Measurements from ENCODE around the gene RETREG1. TPM values are rescaled to one million over a fixed set of nuclear protein-coding genes. Genes with fewer than 3 reads are reported as not detected.

The RETREG1 gene
- total and polyA plus RNA-seq, 2 donors, result 4.7 to 13.4 TPM

- WGBS, result 76% methylated on average over 6 of the region's 6 CpGs
- Histone ChIP-seq H3K4me1 (ENCODE audit: insufficient read depth) (no peaks in the 10 kb centered on the region), H3K4me3 (ENCODE audit: low read depth, low read length) (no peak overlapping the region), H3K27ac (ENCODE audit: low read depth) (no peak overlapping the region), H3K36me3 (ENCODE audit: insufficient read depth) (no peaks in the 10 kb centered on the region)
- no peak for DNase-seq (ENCODE audit: extremely low spot score)
Measured at GRCh38 chr5:16603701-16604100, 13.1 kb downstream of the RETREG1 start.

GRCh38 chr5:16603295-16603694 lies 13.5 kb downstream of the RETREG1 start:
- Histone ChIP-seq H3K4me3 (ENCODE audit: low read depth, low read length) (no peak overlapping the region), H3K27ac (ENCODE audit: low read depth) (no peak overlapping the region), H3K4me1 (ENCODE audit: insufficient read depth) (no peaks in the 10 kb centered on the region), H3K36me3 (ENCODE audit: insufficient read depth) (no peaks in the 10 kb centered on the region)
- DNase-seq (ENCODE audit: extremely low spot score), result no peak
- 70% methylated on average over 5 of the region's 5 CpGs for WGBS

- Histone ChIP-seq H3K27ac (ENCODE audit: low read depth) (no peak overlapping the region), H3K36me3 (ENCODE audit: insufficient read depth) (no peaks in the 10 kb centered on the region), H3K4me3 (ENCODE audit: low read depth, low read length) (no peak overlapping the region), H3K4me1 (ENCODE audit: insufficient read depth) (no peaks in the 10 kb centered on the region)
- DNase-seq (ENCODE audit: extremely low spot score), result no peak
- 69% methylated on average over 10 of the region's 10 CpGs for WGBS
Measured at GRCh38 chr5:16602182-16602581, 14.6 kb downstream of the RETREG1 start.

GRCh38 chr5:16600946-16601345 lies 15.9 kb downstream of the RETREG1 start:
- Histone ChIP-seq H3K27ac (ENCODE audit: low read depth) (no peak overlapping the region), H3K4me1 (ENCODE audit: insufficient read depth) (no peaks in the 10 kb centered on the region), H3K36me3 (ENCODE audit: insufficient read depth) (no peaks in the 10 kb centered on the region), H3K4me3 (ENCODE audit: low read depth, low read length) (no peak overlapping the region)
- WGBS, result 80% methylated on average over 5 of the region's 5 CpGs
- DNase-seq (ENCODE audit: extremely low spot score), result no peak

- DNase-seq (ENCODE audit: extremely low spot score), result no peak
- no peaks in the 10 kb centered on the region for H3K36me3 ChIP-seq (ENCODE audit: insufficient read depth)
- no peak overlapping the region for H3K27ac ChIP-seq (ENCODE audit: low read depth)
- WGBS, result 18% methylated on average over 7 of the region's 7 CpGs
- no peaks in the 10 kb centered on the region for H3K4me1 ChIP-seq (ENCODE audit: insufficient read depth)
- H3K4me3 ChIP-seq (ENCODE audit: low read depth, low read length), result no peak overlapping the region
Measured at GRCh38 chr5:16600397-16600796, 16.4 kb downstream of the RETREG1 start.

GRCh38 chr5:16597946-16598694 lies 18.7 kb downstream of the RETREG1 start:
- Histone ChIP-seq H3K4me3 (ENCODE audit: low read depth, low read length) (no peak overlapping the region), H3K4me1 (ENCODE audit: insufficient read depth) (no peaks in the 10 kb centered on the region), H3K36me3 (ENCODE audit: insufficient read depth) (no peaks in the 10 kb centered on the region), H3K27ac (ENCODE audit: low read depth) (no peak overlapping the region)
- WGBS, result 79% methylated on average over 10 of the region's 10 CpGs
- no peak for DNase-seq (ENCODE audit: extremely low spot score)

- Histone ChIP-seq H3K4me1 (ENCODE audit: insufficient read depth) (no peaks in the 10 kb centered on the region), H3K27ac (ENCODE audit: low read depth) (no peak overlapping the region), H3K36me3 (ENCODE audit: insufficient read depth) (no peaks in the 10 kb centered on the region), H3K4me3 (ENCODE audit: low read depth, low read length) (no peak overlapping the region)
- DNase-seq (ENCODE audit: extremely low spot score), result no peak
- WGBS, result 78% methylated on average over 5 of the region's 5 CpGs
Measured at GRCh38 chr5:16596581-16596940, 20.2 kb downstream of the RETREG1 start.

GRCh38 chr5:16595881-16596580 lies 20.8 kb downstream of the RETREG1 start:
- H3K27ac ChIP-seq (ENCODE audit: low read depth), result no peak overlapping the region
- 85% methylated on average over 6 of the region's 6 CpGs for WGBS
- no peak for DNase-seq (ENCODE audit: extremely low spot score)
- H3K4me3 ChIP-seq (ENCODE audit: low read depth, low read length), result no peak overlapping the region
- H3K36me3 ChIP-seq (ENCODE audit: insufficient read depth), result no peaks in the 10 kb centered on the region
- no peaks in the 10 kb centered on the region for H3K4me1 ChIP-seq (ENCODE audit: insufficient read depth)

- DNase-seq (ENCODE audit: extremely low spot score), result no peak
- Histone ChIP-seq H3K4me3 (ENCODE audit: low read depth, low read length) (no peak overlapping the region), H3K36me3 (ENCODE audit: insufficient read depth) (no peaks in the 10 kb centered on the region), H3K4me1 (ENCODE audit: insufficient read depth) (no peaks in the 10 kb centered on the region), H3K27ac (ENCODE audit: low read depth) (no peak overlapping the region)
- 83% methylated on average over 3 of the region's 3 CpGs for WGBS
Measured at GRCh38 chr5:16593628-16594027, 23.2 kb downstream of the RETREG1 start.

GRCh38 chr5:16593013-16593412 lies 23.8 kb downstream of the RETREG1 start:
- no peak for DNase-seq (ENCODE audit: extremely low spot score)
- Histone ChIP-seq H3K4me3 (ENCODE audit: low read depth, low read length) (no peak overlapping the region), H3K36me3 (ENCODE audit: insufficient read depth) (no peaks in the 10 kb centered on the region), H3K4me1 (ENCODE audit: insufficient read depth) (no peaks in the 10 kb centered on the region), H3K27ac (ENCODE audit: low read depth) (no peak overlapping the region)
- 70% methylated on average over 4 of the region's 4 CpGs for WGBS

GRCh38 chr5:16592255-16592654 lies 24.5 kb downstream of the RETREG1 start:
- no peak overlapping the region for H3K4me3 ChIP-seq (ENCODE audit: low read depth, low read length)
- no peak overlapping the region for H3K27ac ChIP-seq (ENCODE audit: low read depth)
- WGBS, result 85% methylated on average over 4 of the region's 4 CpGs
- DNase-seq (ENCODE audit: extremely low spot score), result no peak
- no peaks in the 10 kb centered on the region for H3K4me1 ChIP-seq (ENCODE audit: insufficient read depth)
- H3K36me3 ChIP-seq (ENCODE audit: insufficient read depth), result no peaks in the 10 kb centered on the region

GRCh38 chr5:16590685-16591084 lies 26.1 kb downstream of the RETREG1 start:
- Histone ChIP-seq H3K4me1 (ENCODE audit: insufficient read depth) (no peaks in the 10 kb centered on the region), H3K4me3 (ENCODE audit: low read depth, low read length) (no peak overlapping the region), H3K27ac (ENCODE audit: low read depth) (no peak overlapping the region), H3K36me3 (ENCODE audit: insufficient read depth) (no peaks in the 10 kb centered on the region)
- 95% methylated on average over 3 of the region's 3 CpGs for WGBS
- no peak for DNase-seq (ENCODE audit: extremely low spot score)

- Histone ChIP-seq H3K27ac (ENCODE audit: low read depth) (no peak overlapping the region), H3K4me1 (ENCODE audit: insufficient read depth) (no peaks in the 10 kb centered on the region), H3K4me3 (ENCODE audit: low read depth, low read length) (no peak overlapping the region), H3K36me3 (ENCODE audit: insufficient read depth) (no peaks in the 10 kb centered on the region)
- WGBS, result 97% methylated on average over 3 of the region's 3 CpGs
- DNase-seq (ENCODE audit: extremely low spot score), result no peak
Measured at GRCh38 chr5:16589658-16590057, 27.1 kb downstream of the RETREG1 start.

- Histone ChIP-seq H3K4me1 (ENCODE audit: insufficient read depth) (no peaks in the 10 kb centered on the region), H3K27ac (ENCODE audit: low read depth) (no peak overlapping the region), H3K36me3 (ENCODE audit: insufficient read depth) (no peaks in the 10 kb centered on the region), H3K4me3 (ENCODE audit: low read depth, low read length) (no peak overlapping the region)
- 67% methylated on average over 10 of the region's 10 CpGs for WGBS
- no peak for DNase-seq (ENCODE audit: extremely low spot score)
Measured at GRCh38 chr5:16588434-16589214, 28.2 kb downstream of the RETREG1 start.
